ENCODE data around the gene MYH9. TPM values are rescaled to one million over a fixed set of nuclear protein-coding genes. Genes with fewer than 3 reads are reported as not detected.

MYH9 gene
- total RNA-seq, 4 donors from 2014 or later: 337 to 553 (median 433) TPM

DNA sequence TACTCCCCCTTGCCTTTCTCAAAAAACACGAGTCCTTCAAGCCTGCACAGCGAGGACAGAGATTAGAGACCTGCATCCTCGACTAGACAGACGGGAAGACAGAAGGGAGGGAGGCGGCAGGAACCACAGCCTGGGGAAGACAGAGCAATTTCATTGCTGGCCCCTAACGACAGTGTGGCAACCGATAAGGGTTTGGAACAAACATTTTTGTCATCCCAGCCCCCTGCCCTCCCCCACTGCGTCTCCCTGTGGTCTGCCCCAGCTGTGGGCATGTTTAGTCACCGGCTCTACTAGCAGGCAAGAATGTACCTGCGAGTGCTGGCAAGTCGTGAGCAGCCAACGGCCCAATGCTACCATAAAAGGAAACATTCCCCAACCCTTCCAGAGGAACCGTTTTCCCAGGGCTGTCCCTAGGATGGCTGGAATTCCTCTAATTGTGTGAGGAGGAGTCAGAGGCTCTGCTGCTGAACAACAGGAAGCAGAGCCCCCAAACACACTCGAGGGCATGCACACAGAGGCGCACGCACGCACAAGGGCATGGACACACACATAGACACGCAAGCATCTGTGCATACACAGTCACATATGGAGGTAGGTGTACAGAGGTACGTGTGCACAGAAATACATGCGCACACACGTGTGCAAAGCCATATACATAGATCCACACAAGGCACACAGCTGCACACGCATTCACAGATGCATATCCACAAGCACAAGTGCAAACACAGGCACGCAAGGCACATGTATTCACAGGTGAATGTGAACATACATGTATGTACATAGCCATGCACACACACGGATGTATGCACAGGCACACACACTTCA, 58.3 kb downstream of the MYH9 start:
- H3K27me3 ChIP-seq: no peaks in the 10 kb centered on the region
- no peaks in the 10 kb centered on the region for H3K9me3 ChIP-seq
- TF ChIP-seq, protein P1, sequence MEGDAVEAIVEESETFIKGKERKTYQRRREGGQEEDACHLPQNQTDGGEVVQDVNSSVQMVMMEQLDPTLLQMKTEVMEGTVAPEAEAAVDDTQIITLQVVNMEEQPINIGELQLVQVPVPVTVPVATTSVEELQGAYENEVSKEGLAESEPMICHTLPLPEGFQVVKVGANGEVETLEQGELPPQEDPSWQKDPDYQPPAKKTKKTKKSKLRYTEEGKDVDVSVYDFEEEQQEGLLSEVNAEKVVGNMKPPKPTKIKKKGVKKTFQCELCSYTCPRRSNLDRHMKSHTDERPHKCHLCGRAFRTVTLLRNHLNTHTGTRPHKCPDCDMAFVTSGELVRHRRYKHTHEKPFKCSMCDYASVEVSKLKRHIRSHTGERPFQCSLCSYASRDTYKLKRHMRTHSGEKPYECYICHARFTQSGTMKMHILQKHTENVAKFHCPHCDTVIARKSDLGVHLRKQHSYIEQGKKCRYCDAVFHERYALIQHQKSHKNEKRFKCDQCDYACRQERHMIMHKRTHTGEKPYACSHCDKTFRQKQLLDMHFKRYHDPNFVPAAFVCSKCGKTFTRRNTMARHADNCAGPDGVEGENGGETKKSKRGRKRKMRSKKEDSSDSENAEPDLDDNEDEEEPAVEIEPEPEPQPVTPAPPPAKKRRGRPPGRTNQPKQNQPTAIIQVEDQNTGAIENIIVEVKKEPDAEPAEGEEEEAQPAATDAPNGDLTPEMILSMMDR (IDR thresholded peaks at IDR 0.05): no peak
- no peak for TF ChIP-seq POLR2A (IDR thresholded peaks at IDR 0.05)
- peak overlapping the region; percentile 86 to 95 (median 88) for H3K27ac ChIP-seq
- peaks cover 7 to 98% (median 59%) of the 10 kb centered on the region in 4 donors for H3K4me1 ChIP-seq
- no peak overlapping the region for H3K4me3 ChIP-seq
- H3K36me3 ChIP-seq: peaks cover 0 to 58% (median 0%) of the 10 kb centered on the region in 3 donors
- DNase-seq: peak in 2 of 3 donors; percentile 47 to 76

DNA sequence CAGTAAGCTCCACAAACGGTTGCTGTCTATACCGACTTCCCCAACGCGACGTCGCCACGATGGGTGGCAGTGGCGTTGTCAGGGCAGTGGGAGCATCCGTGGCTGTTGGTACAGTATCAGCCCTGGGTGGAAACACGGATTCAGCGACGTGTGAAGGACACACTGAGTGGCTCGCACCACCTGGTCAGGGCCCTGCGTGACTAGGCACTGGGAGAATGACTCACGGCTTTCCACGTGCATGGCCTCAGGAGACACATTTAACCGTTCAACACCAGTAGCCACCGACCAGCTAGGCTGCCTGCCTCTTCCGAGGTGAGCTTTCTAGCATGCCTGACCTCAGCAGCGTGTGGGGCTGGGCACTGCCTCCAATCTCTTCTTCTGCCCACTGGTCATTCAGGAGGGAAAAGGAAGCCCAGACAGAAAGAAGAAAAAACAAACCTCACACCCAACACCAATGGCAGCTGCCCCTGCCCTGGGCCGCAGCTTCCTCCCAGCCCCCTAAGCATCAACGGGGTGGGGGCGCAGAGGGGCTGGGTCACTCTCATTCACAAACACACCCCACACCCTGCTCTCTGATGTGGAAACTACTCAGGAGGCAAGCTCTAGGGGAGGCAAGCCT, 59.0 kb downstream of the MYH9 start:
- H3K36me3 ChIP-seq: peaks cover 0 to 58% (median 0%) of the 10 kb centered on the region in 3 donors
- TF ChIP-seq, protein P1 (IDR thresholded peaks at IDR 0.05): no peak
- TF ChIP-seq POLR2A (IDR thresholded peaks at IDR 0.05): no peak

DNA sequence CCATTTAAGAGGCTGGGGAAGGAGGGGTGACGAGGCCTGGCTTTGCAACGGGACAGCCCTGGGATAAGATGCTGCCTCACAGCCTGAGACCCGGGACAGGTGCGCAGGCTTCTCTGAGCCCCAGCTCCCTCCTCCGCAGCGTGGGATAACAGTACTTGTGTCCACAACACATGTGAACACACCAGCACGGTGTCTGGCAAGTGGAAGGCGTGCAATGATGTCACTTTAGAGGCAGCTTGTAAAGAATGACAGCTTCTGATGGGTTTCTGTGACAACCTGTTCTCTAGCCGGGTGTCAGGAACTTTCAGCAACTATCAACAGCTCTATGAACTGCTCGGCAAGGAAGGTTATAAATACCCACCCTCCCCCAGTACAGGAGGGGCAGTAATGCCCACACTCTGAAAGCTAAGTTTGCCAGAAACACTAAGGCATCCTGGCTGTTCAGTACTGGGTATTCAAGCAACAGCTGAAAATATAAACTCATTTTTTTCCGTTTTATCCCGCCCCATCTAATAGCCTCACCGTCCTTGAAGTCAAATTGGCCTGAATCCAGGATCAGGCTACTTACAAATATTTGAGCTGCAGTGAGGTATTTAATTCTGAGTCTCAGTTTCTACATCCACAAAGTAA, 59.7 kb downstream of the MYH9 start:
- H3K9me3 ChIP-seq: no peaks in the 10 kb centered on the region
- no peaks in the 10 kb centered on the region for H3K27me3 ChIP-seq
- H3K27ac ChIP-seq: peak overlapping the region; percentile 86 to 95 (median 88)
- H3K4me1 ChIP-seq: peaks cover 7 to 98% (median 54%) of the 10 kb centered on the region in 4 donors
- TF ChIP-seq, protein P1 (IDR thresholded peaks at IDR 0.05): no peak
- no peak for TF ChIP-seq POLR2A (IDR thresholded peaks at IDR 0.05)
- no peak overlapping the region for H3K4me3 ChIP-seq
- no peak for DNase-seq
- peaks cover 0 to 61% (median 0%) of the 10 kb centered on the region in 3 donors for H3K36me3 ChIP-seq

More for the DNA sequence above, 59.0 kb downstream of the MYH9 start:
- DNase-seq: peak in 2 of 3 donors; percentile 74 to 82
- H3K4me3 ChIP-seq: no peak overlapping the region
- no peaks in the 10 kb centered on the region for H3K27me3 ChIP-seq
- peak overlapping the region; percentile 86 to 95 (median 88) for H3K27ac ChIP-seq
- no peaks in the 10 kb centered on the region for H3K9me3 ChIP-seq
- H3K4me1 ChIP-seq: peaks cover 7 to 98% (median 57%) of the 10 kb centered on the region in 4 donors

DNA sequence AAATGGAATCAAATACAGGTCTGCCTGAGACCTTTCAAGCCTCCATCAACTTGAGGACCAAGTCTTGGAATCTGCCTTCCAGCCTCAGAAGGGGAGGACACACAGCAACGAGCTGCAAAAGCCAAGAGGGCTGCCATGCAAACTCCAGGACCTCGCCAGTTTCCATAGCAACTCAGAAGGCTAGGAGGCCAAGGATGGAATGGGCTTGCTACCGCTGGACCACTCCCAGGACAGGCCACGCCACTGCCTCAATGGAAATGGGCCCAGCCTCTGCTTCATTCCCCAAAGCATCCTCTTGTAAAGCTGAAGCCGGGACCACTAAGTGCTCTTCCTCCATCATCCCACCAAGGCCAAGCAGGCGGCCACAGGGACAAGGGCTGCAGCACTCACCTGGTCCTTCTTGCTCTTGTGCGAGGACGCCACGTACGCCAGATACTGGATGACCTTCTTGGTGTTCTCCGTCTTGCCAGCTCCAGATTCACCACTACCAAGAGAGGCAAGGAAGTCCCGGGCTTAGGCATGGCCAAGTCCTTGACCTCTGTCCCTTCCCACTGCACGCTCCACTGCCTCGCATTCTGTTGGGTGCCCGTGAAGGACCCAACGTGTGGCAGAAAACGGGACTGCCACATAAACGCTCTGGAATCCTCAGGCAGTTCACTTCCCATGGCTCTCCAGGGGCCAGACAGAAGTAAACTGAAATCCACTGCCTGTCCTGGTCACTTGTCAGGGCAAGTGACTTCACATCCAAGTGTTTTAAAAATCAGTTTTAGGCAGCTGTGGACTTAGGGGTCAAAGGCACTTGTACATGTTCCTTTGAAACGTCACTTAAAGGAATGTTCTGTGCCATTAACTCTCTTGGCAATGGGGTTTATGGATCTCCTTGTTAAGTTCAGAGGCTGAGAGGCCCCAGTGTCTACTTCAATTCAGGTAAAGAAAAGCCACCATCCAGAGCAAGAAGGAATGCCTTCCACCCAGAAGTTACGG, 61.3 kb downstream of the MYH9 start:
- H3K27ac ChIP-seq: peak overlapping the region; percentile 86 to 95 (median 88)
- H3K9me3 ChIP-seq: no peaks in the 10 kb centered on the region
- no peak overlapping the region for H3K4me3 ChIP-seq
- DNase-seq: no peak
- no peaks in the 10 kb centered on the region for H3K27me3 ChIP-seq
- peaks cover 7 to 84% (median 41%) of the 10 kb centered on the region in 4 donors for H3K4me1 ChIP-seq
- peaks cover 0 to 71% (median 0%) of the 10 kb centered on the region in 3 donors for H3K36me3 ChIP-seq
- TF ChIP-seq POLR2A (IDR thresholded peaks at IDR 0.05): no peak
- TF ChIP-seq, protein P1 (IDR thresholded peaks at IDR 0.05): no peak

Measured in Peyer's patch (tissue), 4 donors.